BE2C (cell line): ENCODE data around the gene XNDC1N.

Experiments used
- DNase-seq: peaks from one replicate; pipeline ENCODE4 v3.0.0-alpha.2; 2020
- H3K27me3 ChIP-seq: fragments of 250-450 bp; sonication (Bioruptor Pico); 2 replicates; pipeline ENCODE4 v1.5.1; 2020; ENCODE audit warnings: mild to moderate bottlenecking
- H3K36me3 ChIP-seq: fragments of 250-450 bp; sonication (Bioruptor Pico); 2 replicates; pipeline ENCODE4 v1.5.1; 2020; ENCODE audit warnings: mild to moderate bottlenecking
- H3K4me1 ChIP-seq: fragments of 250-450 bp; sonication (Bioruptor Pico); 2 replicates; pipeline ENCODE4 v1.5.1; 2020
- H3K4me3 ChIP-seq: 2 replicates; pipeline ENCODE4 v1.5.1; 2011; ENCODE audit warnings: low read depth, low read length
- H3K9me3 ChIP-seq: fragments of 250-450 bp; sonication (Bioruptor Pico); 2 replicates; pipeline ENCODE4 v1.5.1; 2020
- CTCF ChIP-seq: IDR thresholded peaks from 2 replicates; pipeline ENCODE4 v1.5.1; 2012; ENCODE audit warnings: mild to moderate bottlenecking, low read depth, low read length

XNDC1N gene

GRCh38 chr11:71964641-71965040 lies 36.2 kb upstream of the XNDC1N start:
- no peak overlapping the region for H3K4me3 ChIP-seq

GRCh38 chr11:71963468-71963867 lies 35.1 kb upstream of the XNDC1N start:
- Histone ChIP-seq H3K27me3 (no peaks in the 10 kb centered on the region), H3K4me1 (no peaks in the 10 kb centered on the region), H3K36me3 (peaks cover 17% of the 10 kb centered on the region), H3K9me3 (no peaks in the 10 kb centered on the region), H3K4me3 (no peak overlapping the region)
- TF ChIP-seq CTCF = no peak
- no peak for DNase-seq

More at GRCh38 chr11:71964641-71965040, 36.2 kb upstream of the XNDC1N start:
- Histone ChIP-seq H3K4me1 (no peaks in the 10 kb centered on the region), H3K36me3 (peaks cover 21% of the 10 kb centered on the region), H3K27me3 (no peaks in the 10 kb centered on the region), H3K9me3 (no peaks in the 10 kb centered on the region)
- DNase-seq = no peak
- TF ChIP-seq CTCF = no peak

- Histone ChIP-seq H3K9me3 (no peaks in the 10 kb centered on the region), H3K27me3 (no peaks in the 10 kb centered on the region), H3K36me3 (peaks cover 17% of the 10 kb centered on the region), H3K4me1 (no peaks in the 10 kb centered on the region), H3K4me3 (no peak overlapping the region)
- TF ChIP-seq CTCF = no peak
- no peak for DNase-seq
Observed at GRCh38 chr11:71962428-71963038, 34.1 kb upstream of the XNDC1N start.

- no peak overlapping the region for H3K4me3 ChIP-seq
- no peaks in the 10 kb centered on the region for H3K9me3 ChIP-seq
- H3K27me3 ChIP-seq = no peaks in the 10 kb centered on the region
- H3K4me1 ChIP-seq = no peaks in the 10 kb centered on the region
- no peak for TF ChIP-seq CTCF
- H3K36me3 ChIP-seq = peaks cover 5% of the 10 kb centered on the region
- DNase-seq = no peak
Observed at GRCh38 chr11:71955898-71956456, 27.6 kb upstream of the XNDC1N start.

- TF ChIP-seq CTCF = no peak
- Histone ChIP-seq H3K9me3 (no peaks in the 10 kb centered on the region), H3K36me3 (no peaks in the 10 kb centered on the region)
Observed at GRCh38 chr11:71951741-71952310, 23.4 kb upstream of the XNDC1N start.

GRCh38 chr11:71949034-71949433 lies 20.6 kb upstream of the XNDC1N start:
- no peaks in the 10 kb centered on the region for H3K4me1 ChIP-seq
- TF ChIP-seq CTCF = no peak
- H3K36me3 ChIP-seq = no peaks in the 10 kb centered on the region

More at GRCh38 chr11:71951741-71952310, 23.4 kb upstream of the XNDC1N start:
- DNase-seq = no peak
- Histone ChIP-seq H3K4me1 (no peaks in the 10 kb centered on the region), H3K27me3 (no peaks in the 10 kb centered on the region), H3K4me3 (no peak overlapping the region)

More at GRCh38 chr11:71949034-71949433, 20.6 kb upstream of the XNDC1N start:
- Histone ChIP-seq H3K9me3 (no peaks in the 10 kb centered on the region), H3K27me3 (no peaks in the 10 kb centered on the region), H3K4me3 (no peak overlapping the region)
- no peak for DNase-seq
